ENCODE results near the gene NTSR2. TPM values are rescaled to one million over a fixed set of nuclear protein-coding genes. Genes with fewer than 3 reads are reported as not detected.

NTSR2 gene
- total RNA-seq, 1 donor from 2014 or later: not detected

DNA sequence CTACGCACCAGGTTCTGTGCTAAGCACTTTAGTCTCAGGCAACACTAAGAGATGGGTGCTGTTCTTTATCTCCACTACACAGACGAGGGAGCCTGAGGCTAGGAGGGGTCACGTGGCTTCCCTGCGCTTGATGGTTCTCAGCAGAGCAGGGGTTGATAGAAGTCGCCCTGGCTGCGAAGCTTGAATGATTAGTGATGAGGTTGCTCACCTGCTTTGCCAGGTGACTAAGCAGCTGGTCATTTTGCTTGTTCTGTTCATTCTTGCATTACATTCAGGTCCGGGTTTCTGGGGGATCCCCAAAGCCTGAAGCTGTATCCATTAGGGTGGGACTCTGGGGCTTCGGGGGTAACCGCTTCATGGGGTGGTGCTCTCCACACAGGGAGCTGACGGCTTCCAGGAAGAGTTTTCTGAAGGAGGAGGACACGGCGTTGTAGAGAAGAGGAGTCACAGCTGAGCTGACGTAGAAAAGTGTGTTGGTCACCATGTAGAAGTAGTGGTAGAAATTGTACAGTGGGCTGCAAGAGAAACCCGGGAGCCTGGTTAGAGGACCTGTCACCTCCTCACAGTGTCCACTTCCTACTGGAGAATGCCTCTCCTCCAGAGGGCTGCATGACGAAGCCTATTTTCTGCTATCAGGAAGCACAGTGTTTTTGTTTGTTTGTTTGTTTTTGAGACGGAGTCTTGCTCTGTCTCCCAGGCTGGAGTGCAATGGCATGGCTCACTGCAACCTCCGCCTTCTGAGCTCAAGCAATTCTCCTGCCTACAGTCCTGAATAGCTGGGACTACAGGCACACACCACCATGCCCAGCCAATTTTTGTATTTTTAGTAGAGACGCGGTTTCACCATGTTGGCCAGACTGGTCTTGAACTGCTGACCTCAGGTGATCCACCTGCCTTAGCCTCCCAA is 11.5 kb downstream of the NTSR2 start:
- no peak for TF ChIP-seq CTCF (IDR thresholded peaks at IDR 0.05; ENCODE audit: borderline replicate concordance)
- H3K27ac ChIP-seq (replicated peaks): no peak overlapping the region
- intact Hi-C loops (cut with micrococcal nuclease): no loop called here

GRCh38 chr2:11657646-11658045 is 12.3 kb downstream of the NTSR2 start:
- Histone ChIP-seq H3K4me1 (no peaks in the 10 kb centered on the region), H3K36me3 (no peaks in the 10 kb centered on the region), H3K9me3 (replicated peaks) (peaks cover under 1% of the 10 kb centered on the region), H3K4me3 (no peak overlapping the region), H3K27ac (replicated peaks) (no peak overlapping the region), H3K27me3 (ENCODE audit: low read depth) (peaks cover 59% of the 10 kb centered on the region)
- DNase-seq: no peak
- intact Hi-C loops (cut with micrococcal nuclease): no loop called here
- TF ChIP-seq CTCF (IDR thresholded peaks at IDR 0.05; ENCODE audit: borderline replicate concordance): no peak

More for the DNA sequence above, 11.5 kb downstream of the NTSR2 start:
- H3K36me3 ChIP-seq: no peaks in the 10 kb centered on the region
- H3K4me3 ChIP-seq: no peak overlapping the region
- H3K4me1 ChIP-seq: no peaks in the 10 kb centered on the region
- DNase-seq: no peak
- H3K9me3 ChIP-seq (replicated peaks): peaks cover 9% of the 10 kb centered on the region
- peaks cover 66% of the 10 kb centered on the region for H3K27me3 ChIP-seq (ENCODE audit: low read depth)

DNA sequence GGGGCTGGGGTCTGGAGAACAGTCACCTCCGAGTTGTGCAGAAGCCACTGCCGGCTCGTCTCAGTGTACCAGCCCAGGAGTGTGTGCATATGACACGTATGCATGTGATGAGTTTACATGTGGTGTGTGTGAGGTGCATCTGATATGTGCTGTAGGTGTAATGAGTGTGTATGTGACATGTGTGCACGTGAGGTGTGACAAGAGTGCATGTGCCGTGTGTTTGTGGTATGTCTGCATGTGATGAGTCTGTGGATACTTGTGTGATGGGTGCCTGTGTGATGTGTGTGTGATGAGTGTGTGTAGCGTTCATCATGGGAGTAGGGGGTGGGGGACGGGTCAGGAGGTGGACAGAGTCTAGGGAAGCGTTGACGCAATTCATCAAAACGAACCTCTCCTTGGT is 12.8 kb downstream of the NTSR2 start:
- intact Hi-C loops (cut with micrococcal nuclease): no loop called here
- no peak for TF ChIP-seq CTCF (IDR thresholded peaks at IDR 0.05; ENCODE audit: borderline replicate concordance)
- H3K27me3 ChIP-seq (ENCODE audit: low read depth): peaks cover 58% of the 10 kb centered on the region
- DNase-seq: no peak
- H3K9me3 ChIP-seq (replicated peaks): no peaks in the 10 kb centered on the region
- H3K27ac ChIP-seq (replicated peaks): no peak overlapping the region
- no peaks in the 10 kb centered on the region for H3K4me1 ChIP-seq
- H3K36me3 ChIP-seq: no peaks in the 10 kb centered on the region
- H3K4me3 ChIP-seq: no peak overlapping the region

DNA sequence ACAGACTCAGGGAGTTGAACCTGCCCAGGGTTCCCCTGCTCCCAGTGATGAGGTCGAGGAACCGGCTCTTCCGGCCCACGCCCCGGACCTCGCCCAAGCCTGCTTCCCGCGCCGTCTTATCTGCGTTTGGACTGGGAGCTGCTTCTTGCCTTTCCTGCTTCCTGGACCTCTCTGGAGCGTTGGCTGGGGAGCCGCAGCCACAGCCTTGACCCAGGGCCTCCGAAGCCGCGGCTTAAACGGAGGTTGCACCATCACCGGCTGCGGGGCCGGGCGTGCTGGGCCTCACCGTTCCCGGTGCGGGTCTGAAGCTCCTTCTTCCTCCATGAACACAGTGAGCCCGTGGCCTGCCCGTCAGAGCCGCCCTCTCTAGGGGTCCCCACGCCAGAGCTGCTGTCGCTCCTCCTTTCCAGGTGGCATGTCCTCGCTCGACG is 13.3 kb downstream of the NTSR2 start:
- no peak for DNase-seq
- no peak for TF ChIP-seq CTCF (IDR thresholded peaks at IDR 0.05; ENCODE audit: borderline replicate concordance)
- Histone ChIP-seq H3K27me3 (ENCODE audit: low read depth) (peaks cover 54% of the 10 kb centered on the region), H3K4me1 (no peaks in the 10 kb centered on the region), H3K27ac (replicated peaks) (no peak overlapping the region), H3K4me3 (no peak overlapping the region), H3K36me3 (no peaks in the 10 kb centered on the region), H3K9me3 (replicated peaks) (no peaks in the 10 kb centered on the region)
- intact Hi-C loops (cut with micrococcal nuclease): no loop called here

GRCh38 chr2:11656252-11656651 is 13.7 kb downstream of the NTSR2 start:
- H3K9me3 ChIP-seq (replicated peaks): no peaks in the 10 kb centered on the region
- H3K27me3 ChIP-seq (ENCODE audit: low read depth): peaks cover 49% of the 10 kb centered on the region
- DNase-seq: no peak
- no peaks in the 10 kb centered on the region for H3K36me3 ChIP-seq
- intact Hi-C loops (cut with micrococcal nuclease): no loop called here
- no peak overlapping the region for H3K27ac ChIP-seq (replicated peaks)
- TF ChIP-seq CTCF (IDR thresholded peaks at IDR 0.05; ENCODE audit: borderline replicate concordance): no peak
- no peaks in the 10 kb centered on the region for H3K4me1 ChIP-seq
- no peak overlapping the region for H3K4me3 ChIP-seq
